ENCODE data around the gene USP17L26.
"Not testable (repeated sequence)": the region's sequence is repeated elsewhere in the genome, so short reads cannot be mapped to it uniquely, and the experiment has no call there.

USP17L26 gene, protein sequence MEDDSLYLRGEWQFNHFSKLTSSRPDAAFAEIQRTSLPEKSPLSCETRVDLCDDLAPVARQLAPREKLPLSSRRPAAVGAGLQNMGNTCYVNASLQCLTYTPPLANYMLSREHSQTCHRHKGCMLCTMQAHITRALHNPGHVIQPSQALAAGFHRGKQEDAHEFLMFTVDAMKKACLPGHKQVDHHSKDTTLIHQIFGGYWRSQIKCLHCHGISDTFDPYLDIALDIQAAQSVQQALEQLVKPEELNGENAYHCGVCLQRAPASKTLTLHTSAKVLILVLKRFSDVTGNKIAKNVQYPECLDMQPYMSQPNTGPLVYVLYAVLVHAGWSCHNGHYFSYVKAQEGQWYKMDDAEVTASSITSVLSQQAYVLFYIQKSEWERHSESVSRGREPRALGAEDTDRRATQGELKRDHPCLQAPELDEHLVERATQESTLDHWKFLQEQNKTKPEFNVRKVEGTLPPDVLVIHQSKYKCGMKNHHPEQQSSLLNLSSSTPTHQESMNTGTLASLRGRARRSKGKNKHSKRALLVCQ

DNA sequence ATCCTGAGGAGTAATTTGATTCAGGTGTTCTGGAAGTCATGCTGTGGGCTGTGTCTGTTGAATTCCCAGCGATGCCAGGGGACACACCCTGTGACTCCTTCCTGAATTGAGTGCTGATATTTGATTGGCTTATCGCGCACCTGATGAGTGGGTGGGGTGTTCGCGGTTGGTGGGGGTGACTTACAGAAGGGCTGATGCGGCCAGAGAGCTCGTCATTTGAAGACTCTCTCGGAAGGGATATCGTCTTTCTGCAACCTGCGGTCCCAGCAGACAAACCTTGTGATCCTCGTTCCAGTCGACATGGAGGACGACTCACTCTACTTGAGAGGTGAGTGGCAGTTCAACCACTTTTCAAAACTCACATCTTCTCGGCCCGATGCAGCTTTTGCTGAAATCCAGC is at the start of gene USP17L26:
Gene USP17L26 (plus strand): TSS at position 301 of the 400 bp plus-strand sequence. CDS start 0 bp downstream, at position 301.
- H3K4me1 ChIP-seq (ENCODE audit: control insufficient read depth, insufficient read depth, low read length); H3K4me3 ChIP-seq (ENCODE audit: low read depth, low read length); H3K27ac ChIP-seq (ENCODE audit: extremely low read depth, low read depth, low read length); H3K9me3 ChIP-seq (ENCODE audit: control insufficient read depth, insufficient read depth, low read depth, low read length); CTCF ChIA-PET; POLR2A ChIA-PET; H3K36me3 ChIP-seq (ENCODE audit: control insufficient read depth in 2 of 2, insufficient read depth in 1 of 2, low read length in 2 of 2): not testable (repeated sequence)

DNA sequence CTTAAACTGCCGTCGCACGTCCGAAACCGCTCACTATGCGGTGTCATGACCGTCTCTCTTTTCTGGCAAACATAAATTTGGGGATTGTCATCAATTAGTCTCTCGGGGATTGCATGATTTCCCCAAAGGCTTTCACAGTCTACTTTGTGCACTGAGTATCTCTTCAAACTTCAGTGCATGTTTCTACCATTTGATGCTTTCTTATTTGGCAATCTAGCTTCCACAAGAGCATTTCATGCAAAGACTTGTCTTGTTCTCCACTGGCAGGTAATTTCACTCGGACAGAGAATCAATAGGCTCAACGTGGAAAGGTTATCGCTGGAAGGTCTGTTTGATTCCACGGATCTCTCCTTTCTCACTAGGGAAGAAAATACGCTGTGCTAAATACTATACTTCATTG is 10.3 kb upstream of the USP17L26 start:
- H3K4me1 ChIP-seq (ENCODE audit: control insufficient read depth, insufficient read depth, low read length); H3K9me3 ChIP-seq (ENCODE audit: control insufficient read depth, insufficient read depth, low read depth, low read length); H3K4me3 ChIP-seq (ENCODE audit: low read depth, low read length); POLR2A ChIA-PET; CTCF ChIA-PET; H3K36me3 ChIP-seq (ENCODE audit: control insufficient read depth in 2 of 2, insufficient read depth in 1 of 2, low read length in 2 of 2); H3K27ac ChIP-seq (ENCODE audit: extremely low read depth, low read depth, low read length): not testable (repeated sequence)

DNA sequence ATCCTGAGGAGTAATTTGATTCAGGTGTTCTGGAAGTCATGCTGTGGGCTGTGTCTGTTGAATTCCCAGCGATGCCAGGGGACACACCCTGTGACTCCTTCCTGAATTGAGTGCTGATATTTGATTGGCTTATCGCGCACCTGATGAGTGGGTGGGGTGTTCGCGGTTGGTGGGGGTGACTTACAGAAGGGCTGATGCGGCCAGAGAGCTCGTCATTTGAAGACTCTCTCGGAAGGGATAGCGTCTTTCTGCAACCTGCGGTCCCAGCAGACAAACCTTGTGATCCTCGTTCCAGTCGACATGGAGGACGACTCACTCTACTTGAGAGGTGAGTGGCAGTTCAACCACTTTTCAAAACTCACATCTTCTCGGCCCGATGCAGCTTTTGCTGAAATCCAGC is 9.6 kb upstream of the USP17L26 start, which contains the start of gene USP17L24:
Gene USP17L24 (plus strand): TSS at position 301 of the 400 bp plus-strand sequence. CDS start 0 bp downstream, at position 301.
- H3K9me3 ChIP-seq (ENCODE audit: control insufficient read depth, insufficient read depth, low read depth, low read length); H3K27ac ChIP-seq (ENCODE audit: extremely low read depth, low read depth, low read length); CTCF ChIA-PET: not testable (repeated sequence)

DNA sequence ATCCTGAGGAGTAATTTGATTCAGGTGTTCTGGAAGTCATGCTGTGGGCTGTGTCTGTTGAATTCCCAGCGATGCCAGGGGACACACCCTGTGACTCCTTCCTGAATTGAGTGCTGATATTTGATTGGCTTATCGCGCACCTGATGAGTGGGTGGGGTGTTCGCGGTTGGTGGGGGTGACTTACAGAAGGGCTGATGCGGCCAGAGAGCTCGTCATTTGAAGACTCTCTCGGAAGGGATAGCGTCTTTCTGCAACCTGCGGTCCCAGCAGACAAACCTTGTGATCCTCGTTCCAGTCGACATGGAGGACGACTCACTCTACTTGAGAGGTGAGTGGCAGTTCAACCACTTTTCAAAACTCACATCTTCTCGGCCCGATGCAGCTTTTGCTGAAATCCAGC is 4.8 kb upstream of the USP17L26 start, which contains the start of gene USP17L25:
Gene USP17L25 (plus strand): TSS at position 301 of the 400 bp plus-strand sequence. CDS start 0 bp downstream, at position 301.
- H3K4me3 ChIP-seq (ENCODE audit: low read depth, low read length); H3K27ac ChIP-seq (ENCODE audit: extremely low read depth, low read depth, low read length); CTCF ChIA-PET; H3K4me1 ChIP-seq (ENCODE audit: control insufficient read depth, insufficient read depth, low read length); H3K9me3 ChIP-seq (ENCODE audit: control insufficient read depth, insufficient read depth, low read depth, low read length); POLR2A ChIA-PET; H3K36me3 ChIP-seq (ENCODE audit: control insufficient read depth in 2 of 2, insufficient read depth in 1 of 2, low read length in 2 of 2): not testable (repeated sequence)

More for the DNA sequence above, 9.6 kb upstream of the USP17L26 start, which contains the start of gene USP17L24:
- H3K4me1 ChIP-seq (ENCODE audit: control insufficient read depth, insufficient read depth, low read length); POLR2A ChIA-PET; H3K4me3 ChIP-seq (ENCODE audit: low read depth, low read length); H3K36me3 ChIP-seq (ENCODE audit: control insufficient read depth in 2 of 2, insufficient read depth in 1 of 2, low read length in 2 of 2): not testable (repeated sequence)

DNA sequence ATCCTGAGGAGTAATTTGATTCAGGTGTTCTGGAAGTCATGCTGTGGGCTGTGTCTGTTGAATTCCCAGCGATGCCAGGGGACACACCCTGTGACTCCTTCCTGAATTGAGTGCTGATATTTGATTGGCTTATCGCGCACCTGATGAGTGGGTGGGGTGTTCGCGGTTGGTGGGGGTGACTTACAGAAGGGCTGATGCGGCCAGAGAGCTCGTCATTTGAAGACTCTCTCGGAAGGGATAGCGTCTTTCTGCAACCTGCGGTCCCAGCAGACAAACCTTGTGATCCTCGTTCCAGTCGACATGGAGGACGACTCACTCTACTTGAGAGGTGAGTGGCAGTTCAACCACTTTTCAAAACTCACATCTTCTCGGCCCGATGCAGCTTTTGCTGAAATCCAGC is 4.6 kb downstream of the USP17L26 start, which contains the start of gene USP17L5:
Gene USP17L5 (plus strand): TSS at position 301 of the 400 bp plus-strand sequence. CDS start 0 bp downstream, at position 301.
- H3K36me3 ChIP-seq (ENCODE audit: control insufficient read depth in 2 of 2, insufficient read depth in 1 of 2, low read length in 2 of 2); H3K27ac ChIP-seq (ENCODE audit: extremely low read depth, low read depth, low read length); H3K4me1 ChIP-seq (ENCODE audit: control insufficient read depth, insufficient read depth, low read length); H3K9me3 ChIP-seq (ENCODE audit: control insufficient read depth, insufficient read depth, low read depth, low read length); POLR2A ChIA-PET; CTCF ChIA-PET; H3K4me3 ChIP-seq (ENCODE audit: low read depth, low read length): not testable (repeated sequence)

DNA sequence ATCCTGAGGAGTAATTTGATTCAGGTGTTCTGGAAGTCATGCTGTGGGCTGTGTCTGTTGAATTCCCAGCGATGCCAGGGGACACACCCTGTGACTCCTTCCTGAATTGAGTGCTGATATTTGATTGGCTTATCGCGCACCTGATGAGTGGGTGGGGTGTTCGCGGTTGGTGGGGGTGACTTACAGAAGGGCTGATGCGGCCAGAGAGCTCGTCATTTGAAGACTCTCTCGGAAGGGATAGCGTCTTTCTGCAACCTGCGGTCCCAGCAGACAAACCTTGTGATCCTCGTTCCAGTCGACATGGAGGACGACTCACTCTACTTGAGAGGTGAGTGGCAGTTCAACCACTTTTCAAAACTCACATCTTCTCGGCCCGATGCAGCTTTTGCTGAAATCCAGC is 9.4 kb downstream of the USP17L26 start, which contains the start of gene USP17L27:
Gene USP17L27 (plus strand): TSS at position 301 of the 400 bp plus-strand sequence. CDS start 0 bp downstream, at position 301.
- CTCF ChIA-PET, result not testable (repeated sequence)

DNA sequence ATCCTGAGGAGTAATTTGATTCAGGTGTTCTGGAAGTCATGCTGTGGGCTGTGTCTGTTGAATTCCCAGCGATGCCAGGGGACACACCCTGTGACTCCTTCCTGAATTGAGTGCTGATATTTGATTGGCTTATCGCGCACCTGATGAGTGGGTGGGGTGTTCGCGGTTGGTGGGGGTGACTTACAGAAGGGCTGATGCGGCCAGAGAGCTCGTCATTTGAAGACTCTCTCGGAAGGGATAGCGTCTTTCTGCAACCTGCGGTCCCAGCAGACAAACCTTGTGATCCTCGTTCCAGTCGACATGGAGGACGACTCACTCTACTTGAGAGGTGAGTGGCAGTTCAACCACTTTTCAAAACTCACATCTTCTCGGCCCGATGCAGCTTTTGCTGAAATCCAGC is 14.1 kb downstream of the USP17L26 start, which contains the start of gene USP17L28:
Gene USP17L28 (plus strand): TSS at position 301 of the 400 bp plus-strand sequence. CDS start 0 bp downstream, at position 301.
- H3K4me3 ChIP-seq (ENCODE audit: low read depth, low read length); H3K4me1 ChIP-seq (ENCODE audit: control insufficient read depth, insufficient read depth, low read length); POLR2A ChIA-PET; CTCF ChIA-PET; H3K36me3 ChIP-seq (ENCODE audit: control insufficient read depth in 2 of 2, insufficient read depth in 1 of 2, low read length in 2 of 2); H3K27ac ChIP-seq (ENCODE audit: extremely low read depth, low read depth, low read length); H3K9me3 ChIP-seq (ENCODE audit: control insufficient read depth, insufficient read depth, low read depth, low read length): not testable (repeated sequence)

More for the DNA sequence above, 9.4 kb downstream of the USP17L26 start, which contains the start of gene USP17L27:
- H3K4me3 ChIP-seq (ENCODE audit: low read depth, low read length); H3K36me3 ChIP-seq (ENCODE audit: control insufficient read depth in 2 of 2, insufficient read depth in 1 of 2, low read length in 2 of 2); H3K4me1 ChIP-seq (ENCODE audit: control insufficient read depth, insufficient read depth, low read length); H3K9me3 ChIP-seq (ENCODE audit: control insufficient read depth, insufficient read depth, low read depth, low read length); POLR2A ChIA-PET; H3K27ac ChIP-seq (ENCODE audit: extremely low read depth, low read depth, low read length): not testable (repeated sequence)

DNA sequence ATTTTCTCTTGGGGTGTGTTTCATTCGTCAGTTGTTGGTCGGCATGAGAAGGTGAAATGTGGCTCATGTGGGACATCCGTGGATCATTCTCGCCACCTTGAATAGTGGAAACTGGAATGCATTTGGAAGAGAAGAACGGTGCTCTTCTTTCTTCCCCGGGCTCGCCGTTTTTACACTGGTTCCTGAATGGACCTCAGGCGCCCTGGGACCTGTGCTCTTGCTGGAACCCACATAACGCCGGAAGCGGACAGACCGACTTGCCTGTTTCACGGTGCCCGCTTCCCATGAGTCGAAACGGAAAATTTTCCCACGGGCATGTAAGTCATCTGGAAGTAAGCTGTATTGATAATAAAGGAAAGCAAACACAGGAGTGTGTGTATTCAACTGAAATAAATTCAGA is 16.4 kb downstream of the USP17L26 start:
- H3K9me3 ChIP-seq (ENCODE audit: control insufficient read depth, insufficient read depth, low read depth, low read length); CTCF ChIA-PET; H3K27ac ChIP-seq (ENCODE audit: extremely low read depth, low read depth, low read length); H3K4me3 ChIP-seq (ENCODE audit: low read depth, low read length); H3K36me3 ChIP-seq (ENCODE audit: control insufficient read depth in 2 of 2, insufficient read depth in 1 of 2, low read length in 2 of 2); H3K4me1 ChIP-seq (ENCODE audit: control insufficient read depth, insufficient read depth, low read length); POLR2A ChIA-PET: not testable (repeated sequence)

DNA sequence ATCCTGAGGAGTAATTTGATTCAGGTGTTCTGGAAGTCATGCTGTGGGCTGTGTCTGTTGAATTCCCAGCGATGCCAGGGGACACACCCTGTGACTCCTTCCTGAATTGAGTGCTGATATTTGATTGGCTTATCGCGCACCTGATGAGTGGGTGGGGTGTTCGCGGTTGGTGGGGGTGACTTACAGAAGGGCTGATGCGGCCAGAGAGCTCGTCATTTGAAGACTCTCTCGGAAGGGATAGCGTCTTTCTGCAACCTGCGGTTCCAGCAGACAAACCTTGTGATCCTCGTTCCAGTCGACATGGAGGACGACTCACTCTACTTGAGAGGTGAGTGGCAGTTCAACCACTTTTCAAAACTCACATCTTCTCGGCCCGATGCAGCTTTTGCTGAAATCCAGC is 18.9 kb downstream of the USP17L26 start, which contains the start of gene USP17L29:
Gene USP17L29 (plus strand): TSS at position 301 of the 400 bp plus-strand sequence. CDS start 0 bp downstream, at position 301.
- POLR2A ChIA-PET; H3K4me1 ChIP-seq (ENCODE audit: control insufficient read depth, insufficient read depth, low read length); H3K4me3 ChIP-seq (ENCODE audit: low read depth, low read length); CTCF ChIA-PET; H3K9me3 ChIP-seq (ENCODE audit: control insufficient read depth, insufficient read depth, low read depth, low read length); H3K36me3 ChIP-seq (ENCODE audit: control insufficient read depth in 2 of 2, insufficient read depth in 1 of 2, low read length in 2 of 2); H3K27ac ChIP-seq (ENCODE audit: extremely low read depth, low read depth, low read length): not testable (repeated sequence)

DNA sequence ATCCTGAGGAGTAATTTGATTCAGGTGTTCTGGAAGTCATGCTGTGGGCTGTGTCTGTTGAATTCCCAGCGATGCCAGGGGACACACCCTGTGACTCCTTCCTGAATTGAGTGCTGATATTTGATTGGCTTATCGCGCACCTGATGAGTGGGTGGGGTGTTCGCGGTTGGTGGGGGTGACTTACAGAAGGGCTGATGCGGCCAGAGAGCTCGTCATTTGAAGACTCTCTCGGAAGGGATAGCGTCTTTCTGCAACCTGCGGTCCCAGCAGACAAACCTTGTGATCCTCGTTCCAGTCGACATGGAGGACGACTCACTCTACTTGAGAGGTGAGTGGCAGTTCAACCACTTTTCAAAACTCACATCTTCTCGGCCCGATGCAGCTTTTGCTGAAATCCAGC is 28.4 kb downstream of the USP17L26 start, which contains the start of gene USP17L30:
Gene USP17L30 (plus strand): TSS at position 301 of the 400 bp plus-strand sequence. CDS start 0 bp downstream, at position 301.
- H3K4me1 ChIP-seq (ENCODE audit: control insufficient read depth, insufficient read depth, low read length); H3K9me3 ChIP-seq (ENCODE audit: control insufficient read depth, insufficient read depth, low read depth, low read length); H3K27ac ChIP-seq (ENCODE audit: extremely low read depth, low read depth, low read length); POLR2A ChIA-PET; H3K36me3 ChIP-seq (ENCODE audit: control insufficient read depth in 2 of 2, insufficient read depth in 1 of 2, low read length in 2 of 2); CTCF ChIA-PET; H3K4me3 ChIP-seq (ENCODE audit: low read depth, low read length): not testable (repeated sequence)

DNA sequence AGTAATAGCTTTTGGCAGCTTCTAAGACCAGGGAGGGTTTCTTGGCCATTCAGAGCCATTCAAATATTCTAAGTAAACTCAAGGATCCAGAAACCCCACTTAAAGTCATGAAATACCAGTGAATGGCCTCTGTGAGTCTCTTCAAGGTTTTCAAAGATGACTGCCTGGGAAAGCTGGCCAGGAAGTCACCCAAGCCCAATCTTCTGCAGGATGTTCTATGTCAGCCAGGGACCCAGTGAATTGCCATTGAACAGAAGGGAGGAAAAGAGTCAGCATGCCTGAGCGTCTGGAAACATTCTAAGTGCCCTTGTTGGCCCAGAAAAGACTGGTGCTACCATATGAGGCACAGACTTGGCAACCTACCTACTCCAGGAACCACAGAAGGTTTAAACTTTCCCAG is 45.4 kb downstream of the USP17L26 start:
- H3K9me3 ChIP-seq (ENCODE audit: control insufficient read depth, insufficient read depth, low read depth, low read length); H3K4me3 ChIP-seq (ENCODE audit: low read depth, low read length); H3K27ac ChIP-seq (ENCODE audit: extremely low read depth, low read depth, low read length); H3K4me1 ChIP-seq (ENCODE audit: control insufficient read depth, insufficient read depth, low read length); POLR2A ChIA-PET; CTCF ChIA-PET; H3K36me3 ChIP-seq (ENCODE audit: control insufficient read depth in 2 of 2, insufficient read depth in 1 of 2, low read length in 2 of 2): not testable (repeated sequence)

All from HEK293 (cell line).